NK-92 (cell line): ENCODE results near the gene F12.
"Not testable (repeated sequence)": the region's sequence is repeated elsewhere in the genome, so short reads cannot be mapped to it uniquely, and the experiment has no call there.

Source experiments
- DNase-seq: peaks from one replicate; lab custom pipeline; 2025; ENCODE audit not compliant: unreplicated experiment; lab: John Stamatoyannopoulos, UW

Gene F12

GRCh38 chr5:177432839-177433657 is 23.7 kb upstream of the F12 start:
- DNase-seq: no peak

- no peak for DNase-seq
Measured at GRCh38 chr5:177432143-177432838, 22.9 kb upstream of the F12 start.

GRCh38 chr5:177431317-177432142 is 22.2 kb upstream of the F12 start:
- DNase-seq: no peak

DNA sequence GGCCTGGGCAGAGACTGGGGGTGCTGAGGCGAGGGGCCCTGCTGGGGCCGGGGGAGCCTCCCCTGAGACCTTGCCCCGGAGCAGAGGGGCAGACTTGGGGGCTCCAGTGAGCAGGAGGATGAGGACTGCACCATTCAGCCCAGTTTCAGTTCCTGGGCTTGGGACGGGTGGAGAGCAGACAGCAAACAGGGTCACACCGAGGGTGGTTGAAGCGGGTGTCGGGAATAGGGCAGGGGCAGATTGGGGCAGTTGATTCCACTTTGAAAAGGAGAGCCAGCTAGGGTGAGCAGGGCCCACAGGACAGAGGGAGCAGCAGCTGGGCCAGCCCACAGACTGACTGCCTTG is 21.6 kb upstream of the F12 start:
- DNase-seq: no peak

DNA sequence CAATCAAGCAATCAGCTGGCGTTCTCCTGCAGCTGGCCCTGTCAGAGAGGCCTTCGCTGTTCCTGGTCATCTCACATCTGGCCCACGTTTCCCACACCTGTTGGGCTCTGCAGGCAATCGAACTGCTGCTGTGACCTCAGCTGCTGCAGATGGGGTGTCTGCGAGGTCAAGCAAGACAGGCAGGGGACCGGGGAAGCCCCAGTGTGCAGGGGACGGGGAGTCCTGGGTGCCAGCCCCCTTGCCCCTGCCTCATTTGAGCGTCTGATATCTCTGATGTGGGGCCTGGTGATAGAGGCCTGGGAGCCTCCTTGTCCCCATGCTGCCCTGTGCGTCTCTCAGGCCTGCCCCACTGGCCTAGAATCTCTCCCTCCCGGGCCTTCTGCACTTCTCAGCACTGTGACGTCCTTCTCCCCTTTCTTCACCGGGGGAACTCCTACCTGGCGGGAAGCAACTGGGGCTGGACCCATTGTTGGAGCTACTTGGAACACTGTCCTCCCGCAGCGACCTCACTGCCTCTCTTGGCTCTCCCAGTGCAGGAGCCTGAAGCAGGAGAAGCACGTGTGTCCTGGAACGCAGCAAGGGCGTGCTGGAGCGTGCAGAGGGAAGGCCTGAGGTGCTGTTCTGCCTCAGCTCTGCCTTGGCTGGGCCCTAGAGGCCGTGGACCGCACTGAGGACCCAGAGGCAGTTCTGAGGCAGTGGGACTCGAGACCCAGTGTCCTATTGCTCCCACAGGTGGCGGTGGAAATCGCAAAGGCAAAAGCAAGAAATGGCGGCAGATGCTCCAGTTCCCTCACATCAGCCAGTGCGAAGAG is 21.0 kb upstream of the F12 start:
- no peak for DNase-seq

DNA sequence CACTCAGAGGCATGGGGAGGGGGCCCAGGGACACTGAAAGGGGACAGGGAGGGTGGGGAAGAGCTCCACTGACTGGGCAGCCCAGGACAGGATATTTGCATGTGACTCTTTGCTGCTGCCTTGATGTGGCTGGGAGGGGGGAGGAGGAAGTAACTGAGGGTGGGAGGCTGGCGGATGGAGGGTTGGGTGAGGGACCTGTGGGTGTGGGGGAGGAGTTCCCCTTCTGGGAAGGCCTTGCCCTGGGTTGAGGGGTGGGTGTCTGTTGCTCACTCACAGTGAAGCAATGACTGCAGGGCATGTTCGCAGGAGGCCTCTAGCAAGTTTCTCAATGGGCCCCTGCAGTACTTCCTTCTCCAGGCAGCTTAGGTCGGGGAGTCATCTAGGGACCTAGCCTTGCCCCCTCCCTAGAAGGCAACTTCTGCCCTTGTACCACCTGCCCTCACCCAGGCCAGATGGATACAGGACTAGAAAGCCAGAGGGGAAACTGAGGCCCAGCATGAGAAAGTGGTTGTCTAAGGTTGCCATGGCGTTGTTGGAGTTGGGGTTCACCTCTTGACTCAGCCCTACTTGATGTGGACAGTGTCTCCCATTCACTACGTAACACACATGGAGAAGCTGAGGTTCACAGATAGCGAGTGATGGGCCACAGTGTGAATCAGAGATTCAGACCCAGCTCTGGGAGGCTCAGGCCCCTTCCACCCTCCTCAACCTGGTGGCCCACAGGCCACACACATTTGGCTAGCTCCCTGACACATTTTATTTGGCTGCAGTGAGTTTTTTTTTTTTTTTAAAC is 20.1 kb upstream of the F12 start:
- DNase-seq: no peak

DNA sequence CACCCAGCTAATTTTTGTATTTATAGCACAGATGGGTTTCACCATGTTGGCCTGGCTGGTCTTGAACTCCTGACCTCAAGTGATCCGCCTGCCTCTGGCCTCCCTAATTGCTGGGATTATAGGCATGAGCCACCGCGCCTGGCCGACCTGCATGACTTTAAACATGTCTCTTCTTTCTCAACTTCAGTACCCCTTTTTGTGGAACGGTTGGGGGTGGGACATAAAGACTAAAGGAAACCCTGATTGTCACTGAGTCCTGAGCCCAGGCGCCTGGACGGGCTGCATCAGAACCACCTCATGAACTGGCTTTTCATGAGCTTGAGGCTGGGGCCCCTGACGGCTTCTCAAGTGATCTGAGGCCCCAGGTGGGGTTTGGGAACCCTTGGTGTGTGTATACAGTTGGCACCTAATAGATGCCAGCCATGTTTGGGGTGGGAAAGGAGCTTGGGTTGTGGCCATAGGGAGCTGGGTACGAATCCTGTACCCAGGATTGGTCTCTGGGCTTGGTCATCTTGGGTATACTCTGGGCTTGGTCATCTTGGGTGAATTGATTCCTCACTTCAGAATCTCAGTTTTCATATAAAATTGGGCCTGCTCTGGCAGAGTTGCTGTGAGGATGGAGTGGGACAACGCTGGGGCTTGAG is 19.3 kb upstream of the F12 start:
- DNase-seq: no peak

DNA sequence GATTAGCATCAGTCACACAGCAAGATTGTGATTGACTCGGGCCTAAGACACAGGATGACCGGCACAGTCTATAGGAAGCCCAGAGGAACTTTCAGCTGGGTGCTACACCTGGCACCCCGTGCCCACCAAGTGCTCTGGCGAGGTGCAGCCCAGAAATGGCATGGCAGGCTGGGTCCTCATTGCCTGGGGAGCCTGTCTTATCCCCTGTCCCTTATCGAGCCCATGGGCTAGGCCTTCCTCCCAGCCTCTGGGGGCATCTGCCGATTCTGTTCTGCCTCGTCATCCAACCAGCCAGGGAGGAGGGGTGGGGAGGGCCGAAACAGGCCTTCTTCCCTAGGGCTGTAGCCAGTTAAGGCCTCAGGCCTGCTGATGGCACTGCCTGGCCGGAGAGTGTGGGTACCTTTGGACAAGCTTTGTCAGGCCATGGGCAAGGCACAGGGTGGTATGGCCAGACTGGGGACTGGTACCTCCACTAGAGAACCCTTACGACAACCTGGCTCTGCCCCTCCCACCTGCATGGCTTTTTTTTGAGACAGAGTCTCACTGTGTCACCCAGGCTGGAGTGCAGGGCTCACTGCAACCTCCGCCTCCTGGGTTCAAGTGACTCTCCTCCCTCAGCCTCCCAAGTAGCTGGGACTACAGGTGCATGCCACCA is 18.7 kb upstream of the F12 start:
- no peak for DNase-seq

- no peak for DNase-seq
Measured at GRCh38 chr5:177427211-177427822, 18.0 kb upstream of the F12 start.

- DNase-seq: no peak
Measured at GRCh38 chr5:177426566-177427210, 17.3 kb upstream of the F12 start, which contains the start of gene GRK6. Gene GRK6, plus strand, starts transcription at chr5:177426676. Its CDS starts 170 bp downstream, at chr5:177426846.

GRCh38 chr5:177425801-177426565 is 16.6 kb upstream of the F12 start:
- DNase-seq: peak; percentile 97

DNA sequence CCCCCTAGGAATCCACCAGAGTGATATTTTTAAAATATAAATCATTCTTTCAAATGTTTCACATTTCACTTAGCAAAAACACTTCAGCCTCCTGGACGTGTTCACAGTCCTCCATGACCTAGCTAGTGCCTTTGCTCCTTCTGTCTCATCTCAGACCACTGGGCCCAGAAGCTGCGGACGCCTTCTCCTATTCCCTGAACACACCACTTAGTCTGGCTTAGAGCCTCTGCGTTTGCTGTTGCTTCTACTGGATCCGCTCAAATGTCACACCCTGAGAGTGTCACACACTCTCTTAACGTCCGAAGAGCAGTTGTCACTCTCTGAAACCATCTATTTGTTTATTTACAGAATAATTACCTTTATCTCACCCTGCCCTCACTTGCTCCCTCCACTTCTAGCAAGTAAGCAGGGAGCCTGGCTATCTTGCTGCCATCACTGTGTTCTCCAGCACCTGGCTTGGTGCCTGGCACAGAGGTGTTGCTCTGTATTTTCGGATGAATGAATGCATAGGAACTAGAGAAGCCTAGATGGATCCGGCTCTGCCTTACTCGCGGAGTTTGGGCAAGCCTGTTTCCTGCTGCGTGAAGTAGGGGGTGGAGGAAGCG is 15.9 kb upstream of the F12 start:
- no peak for DNase-seq

DNA sequence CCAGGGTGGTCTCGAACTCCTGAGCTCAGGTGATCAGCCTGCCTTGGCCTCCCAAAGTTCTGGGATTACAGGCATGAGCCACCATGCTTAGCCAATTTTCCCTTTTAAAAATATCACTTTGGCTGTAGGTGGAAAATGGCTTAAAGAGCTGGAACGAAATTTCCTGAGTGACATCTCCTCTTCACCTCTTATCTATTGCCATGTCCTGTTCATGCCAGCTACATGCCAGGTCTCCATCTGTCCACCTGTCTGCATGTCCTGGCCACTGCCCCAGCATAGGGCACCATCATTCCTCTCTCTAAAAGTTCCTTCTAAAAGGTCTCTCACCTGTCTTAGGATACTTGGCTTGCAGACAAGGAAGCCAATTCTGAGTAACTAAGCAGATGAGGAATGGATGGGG is 14.3 kb upstream of the F12 start:
- no peak for DNase-seq

- DNase-seq: no peak
Measured at GRCh38 chr5:177421062-177421798, 11.9 kb upstream of the F12 start.

GRCh38 chr5:177420472-177420871 is 11.1 kb upstream of the F12 start:
- DNase-seq: not testable (repeated sequence)

GRCh38 chr5:177419046-177419445 is 9.7 kb upstream of the F12 start:
- DNase-seq: no peak
